ENCODE results near the gene METTL21A. TPM values are rescaled to one million over a fixed set of nuclear protein-coding genes. Genes with fewer than 3 reads are reported as not detected.

Gene METTL21A
- total RNA-seq, 1 experiment from 2014 or later: 20.9 TPM

GRCh38 chr2:207614824-207615223 is 10.4 kb downstream of the METTL21A start:
- H3K4me1 ChIP-seq (ENCODE audit: control insufficient read depth, insufficient read depth, low read length): peaks cover 10% of the 10 kb centered on the region
- no TSS peak for BruUV-seq (replicated peaks)
- CTCF ChIA-PET: no interaction called here

GRCh38 chr2:207612714-207613113 is 12.5 kb downstream of the METTL21A start:
- no peak for ATAC-seq
- TSS peak; percentile 53 for BruUV-seq (replicated peaks)
- intact Hi-C loops (cut with micrococcal nuclease; ENCODE audit: unreplicated experiment): no loop called here
- Histone ChIP-seq H3K4me3 (ENCODE audit: low read depth in 2 of 2, low read length in 2 of 2) (no peak overlapping the region), H3K9me3 (ENCODE audit: control insufficient read depth, insufficient read depth, low read depth, low read length) (no peaks in the 10 kb centered on the region), H3K27ac (ENCODE audit: low read length) (no peak overlapping the region), H3K36me3 (ENCODE audit: control insufficient read depth, insufficient read depth, low read length) (no peaks in the 10 kb centered on the region; the same call in 1 of the 2 replicates), H3K4me1 (ENCODE audit: control insufficient read depth, insufficient read depth, low read length) (peaks cover 7% of the 10 kb centered on the region), H3K27me3 (ENCODE audit: control insufficient read depth, insufficient read depth, low read length) (no peaks in the 10 kb centered on the region)
- POLR2A ChIA-PET: interaction anchor here (0.6 kb wide), 1 partner anchor 513 kb away, joined by 3 read pairs; no protein-coding TSS in a partner anchor
- CTCF ChIA-PET: no interaction called here
- in situ Hi-C loops (cut with HindIII; ENCODE audit: low pct_unique_long_range_greater_than_20kb, low sequenced_read_pairs): no loop called here
- DNase-seq (ENCODE audit: low read depth, low spot score): no peak
- TF ChIP-seq TCF7L2 (IDR thresholded peaks at IDR 0.05; ENCODE audit: low read depth, low read length) (no peak), POLR2AphosphoS5 (IDR thresholded peaks at IDR 0.05; ENCODE audit: low read depth, low read length) (no peak), REST (IDR thresholded peaks at IDR 0.05; ENCODE audit: insufficient read depth in 1 of 2, low read depth in 2 of 2, low read length in 1 of 2) (no peak)

More at GRCh38 chr2:207614824-207615223, 10.4 kb downstream of the METTL21A start:
- TF ChIP-seq SIN3A (IDR thresholded peaks at IDR 0.05; ENCODE audit: borderline replicate concordance, insufficient read depth, low read depth, low read length) (no peak), CTCF (IDR thresholded peaks at IDR 0.05) (no peak), POLR2AphosphoS5 (IDR thresholded peaks at IDR 0.05; ENCODE audit: low read depth, low read length) (no peak), TCF7L2 (IDR thresholded peaks at IDR 0.05; ENCODE audit: low read depth, low read length) (no peak), REST (IDR thresholded peaks at IDR 0.05; ENCODE audit: insufficient read depth in 1 of 2, low read depth in 2 of 2, low read length in 1 of 2) (no peak)
- Histone ChIP-seq H3K4me3 (ENCODE audit: low read depth in 2 of 2, low read length in 2 of 2) (no peak overlapping the region), H3K27me3 (ENCODE audit: control insufficient read depth, insufficient read depth, low read length) (no peaks in the 10 kb centered on the region), H3K9me3 (ENCODE audit: control insufficient read depth, insufficient read depth, low read depth, low read length) (no peaks in the 10 kb centered on the region), H3K36me3 (ENCODE audit: control insufficient read depth, insufficient read depth, low read length) (no peaks in the 10 kb centered on the region), H3K27ac (ENCODE audit: low read length) (no peak overlapping the region)
- POLR2A ChIA-PET: no interaction called here
- ATAC-seq: no peak
- intact Hi-C loops (cut with micrococcal nuclease; ENCODE audit: unreplicated experiment): no loop called here
- no peak for DNase-seq (ENCODE audit: low read depth, low spot score)
- in situ Hi-C loops (cut with HindIII; ENCODE audit: low pct_unique_long_range_greater_than_20kb, low sequenced_read_pairs): no loop called here
